A204.1 (cell line): ENCODE results near the gene LRRC71.
"Not testable (repeated sequence)": the region's sequence is repeated elsewhere in the genome, so short reads cannot be mapped to it uniquely, and the experiment has no call there.

Source experiments
- FAIRE-seq: peaks from 2 replicates; lab custom pipeline; 2012; peaks lifted over from hg19 to GRCh38; lab: Jason Lieb, UNC

LRRC71 gene

GRCh38 chr1:156905651-156906050 lies 14.8 kb upstream of the LRRC71 start:
- FAIRE-seq: no peak

GRCh38 chr1:156906206-156906906 lies 14.1 kb upstream of the LRRC71 start:
- no peak for FAIRE-seq

GRCh38 chr1:156908541-156908940 lies 11.9 kb upstream of the LRRC71 start:
- no peak for FAIRE-seq

- no peak for FAIRE-seq
Observed at GRCh38 chr1:156908955-156909354, 11.5 kb upstream of the LRRC71 start.

GRCh38 chr1:156909671-156910070 lies 10.8 kb upstream of the LRRC71 start:
- FAIRE-seq: no peak

- FAIRE-seq: no peak
Observed at GRCh38 chr1:156910309-156910782, 10.1 kb upstream of the LRRC71 start.

- FAIRE-seq: no peak
Observed at GRCh38 chr1:156911577-156912298, 8.7 kb upstream of the LRRC71 start.

- no peak for FAIRE-seq
Observed at GRCh38 chr1:156912310-156912709, 8.1 kb upstream of the LRRC71 start.

GRCh38 chr1:156912861-156913808 lies 7.3 kb upstream of the LRRC71 start:
- FAIRE-seq: no peak

GRCh38 chr1:156913809-156914387 lies 6.5 kb upstream of the LRRC71 start:
- FAIRE-seq: no peak

- FAIRE-seq: no peak
Observed at GRCh38 chr1:156914440-156914856, 6.0 kb upstream of the LRRC71 start.

- no peak for FAIRE-seq
Observed at GRCh38 chr1:156921053-156921529, 659 bp downstream of the LRRC71 start.

GRCh38 chr1:156922986-156923669 lies 2.7 kb downstream of the LRRC71 start:
- FAIRE-seq: no peak

- no peak for FAIRE-seq
Observed at GRCh38 chr1:156923670-156924477, 3.4 kb downstream of the LRRC71 start.

- no peak for FAIRE-seq
Observed at GRCh38 chr1:156924478-156925153, 4.2 kb downstream of the LRRC71 start.

- FAIRE-seq: no peak
Observed at GRCh38 chr1:156925154-156926010, 5.0 kb downstream of the LRRC71 start.

- FAIRE-seq: no peak
Observed at GRCh38 chr1:156926175-156926574, 5.7 kb downstream of the LRRC71 start.

GRCh38 chr1:156926695-156927094 lies 6.3 kb downstream of the LRRC71 start:
- not testable (repeated sequence) for FAIRE-seq
